Mammary epithelial cell (primary cell): ENCODE results near the gene ARPC2.

Experiments used
- CTCF ChIP-seq, 2 donors: IDR thresholded peaks in 1 of 2; conservative IDR thresholded peaks in 1 of 2; 2 replicates each; pipeline ENCODE4 v1.5.1; 2011 to 2012; ENCODE audit warnings: inconsistent platforms in 2 of 2, low read length in 2 of 2, mild to moderate bottlenecking in 2 of 2, control low read depth in 1 of 2, low read depth in 1 of 2; ENCODE audit not compliant: insufficient read depth in 1 of 2; ENCODE audit errors: extremely low read depth in 1 of 2
- EZH2 ChIP-seq: IDR thresholded peaks from 2 replicates; pipeline ENCODE4 v1.6.1; 2012; ENCODE audit warnings: low read length, inconsistent platforms, borderline replicate concordance

GRCh38 chr2:218295029-218295428 lies 78.0 kb downstream of the ARPC2 start:
- TF ChIP-seq CTCF (conservative IDR thresholded peaks at IDR 0.05 in 1 of 2, IDR thresholded peaks at IDR 0.05 in 1 of 2; ENCODE audit: extremely low read depth in 1 of 2, insufficient read depth in 1 of 2, low read depth in 1 of 2, low read length in 2 of 2) (no peak), EZH2 (no peak)
